ENCODE results near the gene LOXL4. TPM values are rescaled to one million over a fixed set of nuclear protein-coding genes. Genes with fewer than 3 reads are reported as not detected.

Gene LOXL4
- total and polyA plus RNA-seq, 12 donors, result 0.61 to 14.4 (median 3.4) TPM

DNA sequence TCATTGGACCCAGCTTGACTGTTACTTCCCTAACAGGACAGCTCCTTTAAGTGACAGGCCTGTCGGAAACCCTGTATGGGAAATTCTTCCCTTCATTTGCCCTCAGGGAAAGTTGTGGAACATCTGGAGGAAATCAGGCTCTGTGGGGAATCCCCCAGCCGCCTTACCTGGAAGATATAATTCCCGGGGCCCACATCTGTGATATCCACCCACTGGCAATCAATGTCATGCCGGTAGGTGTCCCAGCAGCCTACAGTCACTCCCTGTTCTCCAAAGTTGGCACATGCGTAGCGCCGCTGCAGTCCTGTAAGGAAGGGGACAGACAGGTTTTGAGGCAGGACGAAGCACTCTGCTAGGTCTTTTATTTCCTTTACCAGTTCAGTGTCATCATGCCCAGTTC, 16.6 kb downstream of the LOXL4 start:
- Histone ChIP-seq H3K4me3 (no peak overlapping the region), H3K36me3 (replicated peaks in 1 of 2) (peaks cover 0 to 26% of the 10 kb centered on the region in 2 donors), H3K4me1 (replicated peaks in 1 of 2) (no peaks in the 10 kb centered on the region), H3K27ac (no peak overlapping the region), H3K27me3 (no peaks in the 10 kb centered on the region), H3K9me3 (replicated peaks in 1 of 3) (no peaks in the 10 kb centered on the region)
- intact Hi-C loops (cut with DNase I), result no loop called here
- TF ChIP-seq POLR2A (IDR thresholded peaks at IDR 0.05), result no peak
- TF ChIP-seq, protein P1, sequence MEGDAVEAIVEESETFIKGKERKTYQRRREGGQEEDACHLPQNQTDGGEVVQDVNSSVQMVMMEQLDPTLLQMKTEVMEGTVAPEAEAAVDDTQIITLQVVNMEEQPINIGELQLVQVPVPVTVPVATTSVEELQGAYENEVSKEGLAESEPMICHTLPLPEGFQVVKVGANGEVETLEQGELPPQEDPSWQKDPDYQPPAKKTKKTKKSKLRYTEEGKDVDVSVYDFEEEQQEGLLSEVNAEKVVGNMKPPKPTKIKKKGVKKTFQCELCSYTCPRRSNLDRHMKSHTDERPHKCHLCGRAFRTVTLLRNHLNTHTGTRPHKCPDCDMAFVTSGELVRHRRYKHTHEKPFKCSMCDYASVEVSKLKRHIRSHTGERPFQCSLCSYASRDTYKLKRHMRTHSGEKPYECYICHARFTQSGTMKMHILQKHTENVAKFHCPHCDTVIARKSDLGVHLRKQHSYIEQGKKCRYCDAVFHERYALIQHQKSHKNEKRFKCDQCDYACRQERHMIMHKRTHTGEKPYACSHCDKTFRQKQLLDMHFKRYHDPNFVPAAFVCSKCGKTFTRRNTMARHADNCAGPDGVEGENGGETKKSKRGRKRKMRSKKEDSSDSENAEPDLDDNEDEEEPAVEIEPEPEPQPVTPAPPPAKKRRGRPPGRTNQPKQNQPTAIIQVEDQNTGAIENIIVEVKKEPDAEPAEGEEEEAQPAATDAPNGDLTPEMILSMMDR (IDR thresholded peaks at IDR 0.05), result no peak
- DNase-seq, result no peak
- WGBS, 4 donors, result 86 to 95% (median 87%) methylated on average over 8 of the region's 8 CpGs

DNA sequence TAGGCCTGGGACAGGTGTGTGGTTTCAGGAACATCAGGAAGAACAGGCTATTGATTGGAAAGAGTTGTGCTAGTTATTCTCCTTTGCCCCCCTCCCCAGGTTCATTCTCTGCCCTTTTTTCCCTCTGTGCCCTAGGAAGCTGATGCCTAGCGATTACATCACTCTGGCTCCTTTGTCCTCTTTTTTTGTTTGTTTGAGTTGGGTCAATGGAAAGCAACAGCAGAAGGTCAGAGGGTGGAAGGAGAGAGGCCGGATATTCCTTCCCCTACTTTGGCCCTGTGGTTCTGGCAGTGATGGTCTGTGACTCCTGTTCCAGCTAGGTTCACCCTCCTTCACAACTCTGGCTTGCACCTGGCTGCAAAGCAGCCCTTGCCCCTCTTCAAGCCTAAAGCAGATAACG, 18.9 kb downstream of the LOXL4 start:
- WGBS, 4 donors, result 88 to 93% (median 91%) methylated on average over 3 of the region's 3 CpGs
- H3K36me3 ChIP-seq (replicated peaks in 1 of 2), result peaks cover 0 to 30% of the 10 kb centered on the region in 2 donors
- intact Hi-C loops (cut with DNase I), result no loop called here
- TF ChIP-seq, protein P1 (IDR thresholded peaks at IDR 0.05), result no peak
- no peak for TF ChIP-seq POLR2A (IDR thresholded peaks at IDR 0.05)
- no peak overlapping the region for H3K4me3 ChIP-seq
- no peaks in the 10 kb centered on the region for H3K27me3 ChIP-seq
- no peaks in the 10 kb centered on the region for H3K4me1 ChIP-seq (replicated peaks in 1 of 2)
- no peaks in the 10 kb centered on the region for H3K9me3 ChIP-seq (replicated peaks in 1 of 3)
- H3K27ac ChIP-seq, result no peak overlapping the region
- no peak for DNase-seq

DNA sequence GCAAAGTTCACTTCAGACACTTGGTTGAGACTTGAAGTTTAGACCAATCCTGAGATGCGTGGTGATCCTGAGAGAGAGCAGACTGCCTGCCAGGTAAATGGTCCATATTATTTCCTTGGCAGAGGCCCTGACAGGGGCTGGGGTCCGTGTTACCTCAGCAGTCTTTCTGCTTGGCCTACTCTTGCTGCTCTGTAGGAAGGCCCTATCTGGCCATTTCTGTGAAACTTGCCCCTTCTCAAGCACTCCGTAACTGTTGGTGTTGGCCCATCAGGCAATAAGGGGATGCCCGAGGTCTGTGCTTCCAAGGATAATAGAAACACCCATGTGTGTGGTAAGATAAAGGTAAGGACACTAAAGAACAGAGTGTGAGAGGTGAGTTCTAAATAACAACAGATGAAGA, 20.0 kb downstream of the LOXL4 start:
- intact Hi-C loops (cut with DNase I), result no loop called here
- H3K36me3 ChIP-seq (replicated peaks in 1 of 2), result peaks cover 0 to 33% of the 10 kb centered on the region in 2 donors
- WGBS, 4 donors, result 93 to 97% (median 95%) methylated on average over 4 of the region's 4 CpGs

DNA sequence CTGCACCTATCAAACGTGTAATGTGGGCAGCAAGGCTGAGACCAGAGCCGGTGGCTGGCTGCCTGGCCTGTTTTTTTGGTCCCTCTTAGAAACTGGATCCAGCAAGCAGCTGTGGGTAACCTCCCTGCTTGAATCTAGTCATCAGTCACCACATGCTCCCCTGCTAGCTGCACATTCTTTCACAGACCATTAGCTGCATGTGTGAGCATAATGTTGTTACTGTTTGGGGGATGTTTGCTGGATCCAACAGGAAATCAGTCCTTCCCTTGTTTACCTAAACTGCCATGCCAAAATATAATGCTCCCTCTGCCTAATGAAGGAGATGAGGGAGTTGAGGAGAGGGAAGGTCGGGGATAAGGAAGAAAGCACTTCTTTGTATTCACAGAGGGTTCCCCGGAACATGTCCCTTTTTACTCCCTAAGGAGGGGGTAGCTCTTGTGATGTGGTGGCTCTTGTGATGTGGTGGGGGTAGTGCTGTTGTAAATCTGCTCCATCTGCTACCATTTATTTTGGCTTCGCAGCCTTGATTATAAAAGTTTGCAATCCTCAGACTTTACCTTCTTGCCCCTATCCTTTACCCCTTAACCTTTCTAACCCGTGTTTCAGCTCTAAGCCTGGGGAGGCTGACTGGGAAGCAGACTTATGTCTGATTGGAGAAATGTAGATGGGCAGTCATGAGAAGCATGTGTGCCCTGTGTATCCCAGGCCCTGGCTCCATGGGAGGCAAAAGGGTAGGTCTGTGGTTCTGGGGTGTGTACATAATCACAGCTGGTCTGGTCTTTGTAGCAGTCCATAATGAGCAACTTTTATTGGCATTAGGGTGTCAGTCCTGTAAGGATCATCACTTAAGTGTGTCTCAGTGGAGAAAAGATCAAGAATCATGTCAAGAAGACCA, 20.8 kb downstream of the LOXL4 start:
- H3K27ac ChIP-seq, result no peak overlapping the region
- H3K9me3 ChIP-seq (replicated peaks in 1 of 3), result no peaks in the 10 kb centered on the region
- no peaks in the 10 kb centered on the region for H3K27me3 ChIP-seq
- no peak overlapping the region for H3K4me3 ChIP-seq
- no peak for DNase-seq
- H3K36me3 ChIP-seq (replicated peaks in 1 of 2), result peaks cover 0 to 33% of the 10 kb centered on the region in 2 donors
- 72 to 84% (median 76%) methylated on average over 6 of the region's 6 CpGs for WGBS, 4 donors
- H3K4me1 ChIP-seq (replicated peaks in 1 of 2), result no peaks in the 10 kb centered on the region
- intact Hi-C loops (cut with DNase I), result no loop called here
- TF ChIP-seq, protein P1 (IDR thresholded peaks at IDR 0.05), result no peak
- no peak for TF ChIP-seq POLR2A (IDR thresholded peaks at IDR 0.05)

More for the DNA sequence above, 20.0 kb downstream of the LOXL4 start:
- Histone ChIP-seq H3K27me3 (no peaks in the 10 kb centered on the region), H3K4me3 (no peak overlapping the region), H3K4me1 (replicated peaks in 1 of 2) (no peaks in the 10 kb centered on the region), H3K27ac (no peak overlapping the region), H3K9me3 (replicated peaks in 1 of 3) (no peaks in the 10 kb centered on the region)
- TF ChIP-seq POLR2A (IDR thresholded peaks at IDR 0.05), result no peak
- TF ChIP-seq, protein P1 (IDR thresholded peaks at IDR 0.05), result no peak
- no peak for DNase-seq
